ENCODE data around the gene CPNE7. TPM values are rescaled to one million over a fixed set of nuclear protein-coding genes. Genes with fewer than 3 reads are reported as not detected.

The CPNE7 gene
- total and polyA plus RNA-seq, 9 of the 15 experiments (the other 6 are each of a cell fraction or from before 2014, with no cell fraction given) = 0.30 to 73.4 (median 32.7) TPM

GRCh38 chr16:89556750-89557689, 18.5 kb upstream of the CPNE7 start (continued):
- TF ChIP-seq E2F8 (IDR thresholded peaks at IDR 0.05; ENCODE audit: low read depth, partially characterized antibody) (no peak), POLR3A (IDR thresholded peaks at IDR 0.05; ENCODE audit: borderline replicate concordance, extremely low read depth, insufficient read depth, insufficient read length) (no peak), MEF2A (IDR thresholded peaks at IDR 0.05; ENCODE audit: control insufficient read depth, low read depth, low read length) (no peak), CCAR2 (IDR thresholded peaks at IDR 0.05; ENCODE audit: low read depth, low read length) (no peak), SMARCA5 (IDR thresholded peaks at IDR 0.05) (no peak), ZNF780A (CRISPR knock-in tag; IDR thresholded peaks at IDR 0.05) (no peak), FOXA3 (CRISPR knock-in tag; conservative IDR thresholded peaks at IDR 0.05 in 1 of 2, IDR thresholded peaks at IDR 0.05 in 1 of 2) (no peak), MTA1 (IDR thresholded peaks at IDR 0.05; ENCODE audit: borderline replicate concordance) (no peak), CHD7 (IDR thresholded peaks at IDR 0.05; ENCODE audit: low read depth, low read length) (no peak), RUNX1 (IDR thresholded peaks at IDR 0.05; ENCODE audit: low read depth) (no peak), JUND (IDR thresholded peaks at IDR 0.05; ENCODE audit: borderline replicate concordance, low read depth, low read length) (peak; percentile 62), JUND (tag; IDR thresholded peaks at IDR 0.05; ENCODE audit: borderline replicate concordance, low read depth, low read length) (no peak; the same call in 2 of the 3 replicates), ZNF507 (tag; conservative IDR thresholded peaks at IDR 0.05) (no peak)

All from K562 (cell line).